ENCODE measurements around the gene GJB6. TPM values are rescaled to one million over a fixed set of nuclear protein-coding genes. Genes with fewer than 3 reads are reported as not detected.

Gene GJB6
- total and polyA plus RNA-seq, 7 donors: 0.32 TPM; not detected in 6

- H3K27me3 ChIP-seq: peaks cover 0 to 18% (median 0%) of the 10 kb centered on the region in 3 donors
- intact Hi-C loops (cut with DNase I): no loop called here
- no peak overlapping the region for H3K27ac ChIP-seq
- H3K4me1 ChIP-seq: no peaks in the 10 kb centered on the region
- H3K36me3 ChIP-seq: no peaks in the 10 kb centered on the region
- no peak overlapping the region for H3K4me3 ChIP-seq
- no peak for DNase-seq
- 77% methylated on average over 2 of the region's 2 CpGs for WGBS, 2 donors
- no peaks in the 10 kb centered on the region for H3K9me3 ChIP-seq
- TF ChIP-seq EP300 (IDR thresholded peaks at IDR 0.05): no peak
- no peak for TF ChIP-seq POLR2A (IDR thresholded peaks at IDR 0.05)
- TF ChIP-seq POLR2AphosphoS5 (IDR thresholded peaks at IDR 0.05): no peak
- TF ChIP-seq CTCF (IDR thresholded peaks at IDR 0.05): no peak
Observed at GRCh38 chr13:20241593-20241992, 9.5 kb upstream of the GJB6 start.

- H3K27ac ChIP-seq: no peak overlapping the region
- DNase-seq: no peak
- TF ChIP-seq POLR2A (IDR thresholded peaks at IDR 0.05): no peak
- TF ChIP-seq EP300 (IDR thresholded peaks at IDR 0.05): no peak
- no peak overlapping the region for H3K4me3 ChIP-seq
- H3K9me3 ChIP-seq: no peaks in the 10 kb centered on the region
- no peaks in the 10 kb centered on the region for H3K36me3 ChIP-seq
- intact Hi-C loops (cut with DNase I): no loop called here
- peaks cover 0 to 18% (median 0%) of the 10 kb centered on the region in 3 donors for H3K27me3 ChIP-seq
- WGBS, 2 donors: 52 to 80% methylated on average over 6 of the region's 6 CpGs
- H3K4me1 ChIP-seq: no peaks in the 10 kb centered on the region
Observed at GRCh38 chr13:20239748-20240147, 7.6 kb upstream of the GJB6 start.

- no peak for DNase-seq
- no peak overlapping the region for H3K27ac ChIP-seq
- H3K36me3 ChIP-seq: no peaks in the 10 kb centered on the region
- TF ChIP-seq POLR2A (IDR thresholded peaks at IDR 0.05) (no peak), POLR2AphosphoS5 (IDR thresholded peaks at IDR 0.05) (no peak), CTCF (IDR thresholded peaks at IDR 0.05) (no peak), EP300 (IDR thresholded peaks at IDR 0.05) (no peak)
- WGBS, 2 donors: 37 to 43% methylated on average over 25 of the region's 25 CpGs
- no peaks in the 10 kb centered on the region for H3K9me3 ChIP-seq
- intact Hi-C loops (cut with DNase I): no loop called here
- H3K4me1 ChIP-seq: peaks cover 0 to 14% (median 11%) of the 10 kb centered on the region in 4 donors
- H3K27me3 ChIP-seq: peaks cover 19 to 52% (median 20%) of the 10 kb centered on the region in 3 donors
- peak overlapping the region in 2 of 4 donors; percentile 26 to 30 for H3K4me3 ChIP-seq
Observed at GRCh38 chr13:20232556-20233277, 598 bp upstream of the GJB6 start.

- no peak overlapping the region for H3K27ac ChIP-seq
- 24 to 33% methylated on average over 30 of the region's 30 CpGs for WGBS, 2 donors
- TF ChIP-seq CTCF (IDR thresholded peaks at IDR 0.05) (no peak), POLR2A (IDR thresholded peaks at IDR 0.05) (no peak), EP300 (IDR thresholded peaks at IDR 0.05) (no peak), POLR2AphosphoS5 (IDR thresholded peaks at IDR 0.05) (no peak)
- H3K27me3 ChIP-seq: peaks cover 19 to 48% (median 20%) of the 10 kb centered on the region in 3 donors
- no peaks in the 10 kb centered on the region for H3K36me3 ChIP-seq
- peaks cover 0 to 14% (median 11%) of the 10 kb centered on the region in 4 donors for H3K4me1 ChIP-seq
- H3K4me3 ChIP-seq: peak overlapping the region in 2 of 4 donors; percentile 3 to 30
- no peak for DNase-seq
- intact Hi-C loops (cut with DNase I): no loop called here
- H3K9me3 ChIP-seq: no peaks in the 10 kb centered on the region
Observed at GRCh38 chr13:20230913-20231838, 943 bp downstream of the GJB6 start.

- Histone ChIP-seq H3K27me3 (peaks cover 15 to 61% (median 18%) of the 10 kb centered on the region in 3 donors), H3K36me3 (no peaks in the 10 kb centered on the region), H3K9me3 (no peaks in the 10 kb centered on the region), H3K27ac (no peak overlapping the region), H3K4me3 (no peak overlapping the region), H3K4me1 (peaks cover 0 to 14% (median 11%) of the 10 kb centered on the region in 4 donors)
- no peak for DNase-seq
- WGBS, 2 donors: 65 to 73% methylated on average over 6 of the region's 6 CpGs
- TF ChIP-seq EP300 (IDR thresholded peaks at IDR 0.05) (no peak), POLR2AphosphoS5 (IDR thresholded peaks at IDR 0.05) (no peak), POLR2A (IDR thresholded peaks at IDR 0.05) (no peak), CTCF (IDR thresholded peaks at IDR 0.05) (no peak)
- intact Hi-C loops (cut with DNase I): no loop called here
Observed at GRCh38 chr13:20227730-20228129, 4.4 kb downstream of the GJB6 start.
